GM19455 (cell line): ENCODE data around the gene SCAP.
"Not testable (repeated sequence)": the region's sequence is repeated elsewhere in the genome, so short reads cannot be mapped to it uniquely, and the experiment has no call there.

ENCODE experiments used
- ATAC-seq: cut with Tn5 transposase; IDR thresholded peaks from one replicate; pipeline ENCODE4 v1.9.1; 2021; ENCODE audit not compliant: unreplicated experiment

Gene SCAP

DNA sequence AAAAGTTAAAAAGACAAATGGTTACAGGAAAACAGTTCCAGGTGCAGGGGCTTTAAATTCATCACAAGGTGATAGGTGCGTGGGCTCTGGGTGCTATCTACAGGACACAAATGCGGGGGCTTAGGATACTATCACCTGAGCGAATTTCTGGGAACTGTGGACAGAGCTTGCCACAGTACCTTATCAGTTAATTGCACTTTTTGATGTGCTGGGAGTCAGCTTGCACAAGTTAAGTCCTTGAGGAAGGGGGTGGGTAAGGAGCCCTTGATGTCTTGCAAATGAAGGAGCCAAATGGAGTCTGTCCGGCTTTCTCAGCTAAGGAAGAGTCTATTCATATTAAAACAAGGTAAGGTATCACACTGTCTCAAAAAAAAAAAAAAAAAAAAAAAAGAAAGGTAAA is 6.0 kb upstream of the SCAP start:
- not testable (repeated sequence) for ATAC-seq

DNA sequence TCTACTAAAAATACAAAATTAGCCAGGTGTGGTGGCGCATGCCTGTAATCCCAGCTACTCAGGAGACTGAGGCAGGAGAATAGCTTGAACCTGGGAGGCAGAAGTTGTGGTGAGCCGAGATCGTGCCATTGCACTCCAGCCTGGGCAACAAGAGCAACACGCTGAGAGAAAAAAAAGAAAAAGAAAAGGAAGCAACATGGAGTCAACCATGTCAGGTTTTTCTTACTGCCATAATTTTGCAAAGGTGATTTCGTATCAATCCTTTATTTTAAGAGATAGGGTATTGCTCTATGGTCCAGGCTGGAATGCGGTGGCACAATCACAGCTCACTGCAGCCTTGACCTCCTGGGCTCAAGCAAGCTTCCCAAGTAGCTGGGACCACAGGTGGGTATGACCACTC is 4.5 kb upstream of the SCAP start:
- not testable (repeated sequence) for ATAC-seq

GRCh38 chr3:47479826-47480160 is 4.1 kb upstream of the SCAP start:
- ATAC-seq: no peak

DNA sequence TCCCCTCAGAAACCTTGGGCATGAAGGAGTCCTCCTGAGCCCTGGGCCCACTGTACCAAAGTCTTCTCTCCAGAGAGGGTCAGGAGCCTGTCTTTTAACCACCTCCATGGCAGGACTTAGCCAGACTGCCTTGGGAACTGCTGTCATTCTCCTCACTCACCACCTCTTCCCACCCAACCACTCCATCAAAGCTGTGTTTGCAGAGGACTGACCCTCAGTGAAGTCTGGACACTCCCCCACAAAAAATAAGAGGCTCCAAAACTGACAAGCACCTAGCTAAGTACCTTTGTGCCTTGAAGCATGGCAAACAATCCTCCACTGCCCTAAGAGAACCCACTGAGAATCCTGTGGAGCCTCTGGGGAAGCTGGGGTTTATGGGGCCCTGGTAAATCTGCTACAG is 2.3 kb upstream of the SCAP start:
- ATAC-seq: no peak

- ATAC-seq: no peak
Observed at GRCh38 chr3:47476644-47477199, 981 bp upstream of the SCAP start.

- no peak for ATAC-seq
Observed at GRCh38 chr3:47476330-47476626, 537 bp upstream of the SCAP start.

GRCh38 chr3:47475029-47475569 is 642 bp downstream of the SCAP start:
- ATAC-seq: no peak

DNA sequence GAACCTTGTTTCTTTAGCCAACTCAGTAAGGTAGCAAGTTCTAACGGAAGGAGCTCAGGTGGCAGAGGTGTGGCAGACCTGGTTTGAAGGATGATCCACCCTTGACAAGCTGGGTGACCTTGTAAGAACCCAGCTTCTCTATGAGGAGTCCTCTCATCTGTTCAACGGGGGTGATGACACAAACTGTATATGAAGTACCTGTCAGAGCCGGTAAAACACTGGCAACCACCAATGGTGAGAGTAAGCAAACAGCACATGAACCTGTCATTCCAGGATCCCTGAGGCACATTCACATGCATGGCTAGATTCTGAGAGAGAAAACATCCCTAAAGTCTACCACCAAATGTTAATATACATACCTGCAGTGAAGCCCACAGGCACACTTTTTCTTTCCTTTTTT is 2.4 kb downstream of the SCAP start:
- ATAC-seq: no peak

- ATAC-seq: no peak
Observed at GRCh38 chr3:47469616-47470015, 6.1 kb downstream of the SCAP start.

DNA sequence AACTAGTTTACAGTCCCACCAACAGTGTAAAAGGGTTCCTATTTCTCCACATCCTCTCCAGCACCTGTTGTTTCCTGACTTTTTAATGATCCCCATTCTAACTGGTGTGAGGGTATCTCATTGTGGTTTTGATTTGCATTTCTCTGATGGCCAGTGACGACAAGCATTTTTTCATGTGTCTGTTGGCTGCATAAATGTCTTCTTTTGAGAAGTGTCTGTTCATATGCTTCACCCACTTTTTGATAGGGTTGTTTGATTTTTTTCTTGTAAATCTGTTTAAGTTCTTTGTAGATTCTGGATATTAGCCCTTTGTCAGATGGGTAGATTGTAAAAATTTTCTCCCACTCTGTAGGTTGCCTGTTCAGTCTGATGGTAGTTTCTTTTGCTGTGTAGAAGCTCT is 7.4 kb downstream of the SCAP start:
- not testable (repeated sequence) for ATAC-seq

GRCh38 chr3:47464588-47464987 is 11.2 kb downstream of the SCAP start:
- no peak for ATAC-seq

DNA sequence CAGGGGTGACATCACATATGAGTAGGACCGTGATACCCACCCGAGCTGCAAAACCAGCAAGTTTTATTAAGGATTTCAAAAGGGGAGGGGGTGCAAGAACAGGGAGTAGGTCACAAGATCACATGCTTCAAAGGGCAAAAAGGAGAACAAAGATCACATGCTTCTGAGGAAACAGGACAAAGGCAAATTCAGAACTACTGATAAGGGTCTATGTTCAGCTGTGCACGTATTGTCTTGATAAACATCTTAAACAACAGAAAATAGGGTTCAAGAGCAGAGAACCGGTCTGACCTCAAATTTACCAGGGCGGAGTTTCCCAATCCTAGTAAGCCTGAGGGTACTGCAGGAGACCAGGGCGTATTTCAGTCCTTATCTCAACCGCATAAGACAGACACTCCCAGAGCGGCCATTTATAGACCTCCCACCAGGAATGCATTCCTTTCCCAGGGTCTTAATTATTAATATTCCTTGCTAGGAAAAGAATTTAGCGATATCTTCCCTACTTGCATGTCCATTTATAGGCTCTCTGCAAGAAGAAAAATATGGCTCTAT is 16.1 kb downstream of the SCAP start:
- not testable (repeated sequence) for ATAC-seq

DNA sequence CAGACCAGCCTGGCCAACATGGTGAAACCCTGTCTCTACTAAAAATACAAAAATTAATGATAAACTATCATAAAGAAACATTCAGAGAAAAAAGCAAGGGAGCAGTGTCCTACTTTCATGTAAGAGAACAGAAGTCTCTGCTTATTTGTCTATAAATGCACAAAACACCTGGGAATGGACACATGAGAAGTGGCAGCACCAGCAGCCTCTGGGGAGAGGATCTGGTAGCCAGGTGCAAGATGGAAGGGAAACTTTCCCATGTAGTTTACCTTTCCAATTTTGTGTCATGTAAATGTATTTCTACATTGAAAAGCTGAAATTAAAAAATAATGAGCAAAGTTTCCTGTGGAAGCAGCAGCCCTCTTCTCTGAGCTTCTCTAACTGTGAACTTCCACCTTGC is 18.8 kb downstream of the SCAP start:
- no peak for ATAC-seq

DNA sequence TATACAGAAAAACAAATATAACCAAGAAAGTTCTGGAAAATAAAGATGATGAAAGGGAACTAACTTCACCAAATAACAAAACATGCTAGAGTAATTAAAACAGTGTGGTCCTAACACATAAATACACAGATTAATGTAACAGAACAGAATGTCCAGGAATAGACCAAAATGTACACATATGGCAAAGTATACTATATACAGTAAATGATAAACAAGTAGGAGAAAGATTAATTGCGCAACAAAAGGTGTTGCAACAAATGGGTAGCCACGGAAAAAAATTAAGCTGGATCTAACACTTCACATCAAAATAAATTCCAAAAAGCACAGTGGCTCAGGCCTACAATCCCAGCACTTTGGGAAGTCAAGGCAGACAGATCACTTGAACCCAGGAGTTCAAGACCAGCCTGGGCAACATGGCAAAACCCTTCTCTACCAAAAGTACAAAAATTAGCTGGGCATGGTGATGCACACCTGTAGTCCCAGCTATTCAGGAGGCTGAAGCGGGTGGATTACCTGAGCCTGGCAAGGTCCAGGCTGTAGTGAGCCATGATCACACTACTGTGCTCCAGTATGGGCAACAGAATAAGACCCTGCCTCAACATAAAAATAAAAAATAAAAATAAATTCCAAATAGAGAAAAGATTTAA is 19.8 kb downstream of the SCAP start:
- no peak for ATAC-seq

- no peak for ATAC-seq
Observed at GRCh38 chr3:47452453-47453215, 23.1 kb downstream of the SCAP start.

DNA sequence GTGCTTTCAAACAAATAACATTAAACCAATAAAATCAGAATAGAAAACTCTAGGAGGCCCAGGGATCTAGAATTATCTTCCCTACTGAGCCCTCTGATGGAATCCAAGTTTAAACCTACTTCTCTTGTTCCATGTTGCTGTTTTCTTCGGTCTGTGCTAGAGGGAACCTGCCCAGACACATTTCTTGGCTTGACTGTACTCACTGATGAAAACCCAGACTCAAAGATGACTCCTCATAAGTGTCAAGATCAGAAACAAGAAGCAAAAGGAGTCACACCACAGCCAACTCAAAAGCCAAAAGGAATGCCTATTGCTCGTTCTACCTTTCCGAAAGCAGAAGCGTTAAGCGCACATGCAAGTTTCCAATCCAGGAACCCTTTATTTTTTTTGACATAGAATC is 31.6 kb downstream of the SCAP start:
- ATAC-seq: no peak

- no peak for ATAC-seq
Observed at GRCh38 chr3:47443611-47443995, 32.1 kb downstream of the SCAP start.

DNA sequence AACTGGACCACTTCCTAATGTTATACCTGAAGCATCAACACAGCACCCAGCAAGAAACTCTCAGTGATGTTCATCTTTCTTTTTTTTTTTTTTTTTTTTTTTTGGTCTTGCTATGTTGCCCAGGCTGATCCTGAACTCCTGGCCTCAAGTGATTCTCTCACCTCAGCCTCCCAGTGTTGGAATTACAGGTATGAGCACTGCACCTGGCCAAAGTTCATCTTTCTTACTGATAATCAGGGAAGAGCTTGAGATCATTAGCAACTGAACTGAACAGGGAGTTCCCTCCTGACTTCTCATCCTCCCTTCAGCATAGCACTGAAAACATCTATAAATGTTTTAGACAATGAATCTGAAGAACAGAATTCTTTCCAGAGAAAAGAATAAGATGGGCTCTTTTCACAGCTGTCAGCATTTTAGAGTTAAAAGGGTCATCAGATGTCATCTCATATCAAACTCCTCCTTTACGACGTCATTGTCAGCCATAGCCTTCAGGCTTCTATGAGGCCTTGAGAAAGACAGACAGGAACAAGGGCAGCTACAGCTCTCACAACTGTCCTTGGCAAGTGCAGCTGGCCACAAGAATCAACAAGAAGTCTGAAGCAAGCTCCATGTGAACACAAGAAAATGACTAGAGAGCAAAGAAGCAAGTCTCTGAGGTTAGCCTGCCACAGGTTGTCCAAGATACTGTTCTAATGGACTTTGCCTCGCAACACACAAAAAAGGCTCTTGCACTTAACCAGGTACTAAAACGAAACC is 33.8 kb downstream of the SCAP start:
- ATAC-seq: no peak

GRCh38 chr3:47440131-47440530 is 35.6 kb downstream of the SCAP start:
- ATAC-seq: no peak

GRCh38 chr3:47436180-47436579 is 39.6 kb downstream of the SCAP start:
- ATAC-seq: no peak

DNA sequence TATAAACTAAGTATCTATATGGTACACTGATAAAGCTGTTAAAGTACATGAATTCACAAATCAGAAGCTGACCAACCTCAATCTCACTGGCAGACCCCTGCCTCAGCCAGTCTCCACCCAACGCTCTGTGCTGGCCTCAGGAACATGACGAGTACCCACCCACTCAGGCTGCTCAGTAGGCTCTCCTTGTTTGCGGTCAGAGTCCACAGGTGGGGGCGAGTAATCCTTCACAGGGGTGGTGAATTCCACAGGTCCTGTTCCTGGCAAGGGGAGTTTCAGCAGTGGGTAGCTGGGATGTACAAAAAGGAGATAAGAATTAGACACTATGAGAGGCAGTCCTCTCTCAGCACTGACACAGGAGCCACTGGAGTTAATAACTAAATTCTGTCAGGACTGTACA is 40.9 kb downstream of the SCAP start:
- ATAC-seq: no peak

DNA sequence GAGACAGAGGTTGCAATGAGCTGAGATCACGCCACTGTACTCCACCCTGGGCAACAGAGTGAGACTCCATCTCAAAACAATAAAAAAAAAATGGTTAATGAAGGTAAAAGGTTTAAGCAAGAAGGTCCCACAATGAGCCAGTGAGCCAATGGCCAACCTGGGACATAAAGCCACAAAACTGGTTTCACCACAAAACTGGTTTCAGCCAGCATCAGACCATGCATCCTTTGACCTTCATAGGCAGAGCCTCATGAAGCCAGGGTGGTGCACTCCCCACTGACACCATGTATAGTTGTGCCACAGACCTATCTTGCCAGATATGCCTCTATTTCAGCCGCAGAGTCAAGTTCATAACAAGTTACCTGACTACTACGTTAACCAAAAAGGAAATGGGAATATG is 41.9 kb downstream of the SCAP start:
- ATAC-seq: no peak
